GM19043 (cell line): Measurements from ENCODE around the gene DQX1.

Experiments
- ATAC-seq: cut with Tn5 transposase; IDR thresholded peaks from one replicate; pipeline ENCODE4 v1.9.1; 2021; ENCODE audit warnings: low read depth; ENCODE audit not compliant: unreplicated experiment

DQX1 gene

DNA sequence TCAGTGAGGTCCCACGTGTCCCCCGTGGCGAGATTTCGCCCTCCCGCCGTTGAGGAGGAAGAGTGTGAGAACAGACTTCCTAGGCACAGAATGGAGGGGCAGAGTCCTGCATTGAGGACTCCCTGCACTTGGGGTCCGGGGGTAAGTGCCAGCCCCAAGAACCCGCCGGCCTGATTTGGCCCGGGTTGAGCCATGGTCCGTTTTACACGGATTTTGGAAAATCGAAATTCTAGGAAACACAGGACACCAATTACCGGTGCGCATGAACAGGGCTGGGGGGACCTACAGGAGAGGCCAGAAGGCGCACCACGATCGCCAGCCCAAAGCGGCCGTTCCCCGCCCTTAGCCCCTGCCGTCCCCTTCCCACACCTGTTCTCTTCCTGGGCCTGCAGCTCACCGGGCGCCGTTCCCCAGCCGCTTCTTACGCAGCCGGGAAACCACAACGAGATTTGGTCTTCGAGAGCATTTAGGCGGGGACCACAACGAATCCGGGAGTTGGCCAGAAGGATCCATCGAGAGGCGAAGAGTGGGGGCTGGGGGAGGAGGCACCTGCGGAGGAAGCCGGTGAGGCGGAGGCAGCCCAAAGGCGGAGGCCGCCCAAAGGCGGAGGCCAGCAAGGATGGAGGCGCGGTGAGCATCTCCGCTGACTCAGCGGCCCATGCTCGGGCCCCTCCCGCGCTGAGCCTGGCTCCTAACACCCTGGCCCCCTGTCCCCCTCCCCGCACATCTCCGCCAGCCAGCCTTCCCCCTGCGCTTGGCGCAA, 12.2 kb downstream of the DQX1 start:
- ATAC-seq: no peak

DNA sequence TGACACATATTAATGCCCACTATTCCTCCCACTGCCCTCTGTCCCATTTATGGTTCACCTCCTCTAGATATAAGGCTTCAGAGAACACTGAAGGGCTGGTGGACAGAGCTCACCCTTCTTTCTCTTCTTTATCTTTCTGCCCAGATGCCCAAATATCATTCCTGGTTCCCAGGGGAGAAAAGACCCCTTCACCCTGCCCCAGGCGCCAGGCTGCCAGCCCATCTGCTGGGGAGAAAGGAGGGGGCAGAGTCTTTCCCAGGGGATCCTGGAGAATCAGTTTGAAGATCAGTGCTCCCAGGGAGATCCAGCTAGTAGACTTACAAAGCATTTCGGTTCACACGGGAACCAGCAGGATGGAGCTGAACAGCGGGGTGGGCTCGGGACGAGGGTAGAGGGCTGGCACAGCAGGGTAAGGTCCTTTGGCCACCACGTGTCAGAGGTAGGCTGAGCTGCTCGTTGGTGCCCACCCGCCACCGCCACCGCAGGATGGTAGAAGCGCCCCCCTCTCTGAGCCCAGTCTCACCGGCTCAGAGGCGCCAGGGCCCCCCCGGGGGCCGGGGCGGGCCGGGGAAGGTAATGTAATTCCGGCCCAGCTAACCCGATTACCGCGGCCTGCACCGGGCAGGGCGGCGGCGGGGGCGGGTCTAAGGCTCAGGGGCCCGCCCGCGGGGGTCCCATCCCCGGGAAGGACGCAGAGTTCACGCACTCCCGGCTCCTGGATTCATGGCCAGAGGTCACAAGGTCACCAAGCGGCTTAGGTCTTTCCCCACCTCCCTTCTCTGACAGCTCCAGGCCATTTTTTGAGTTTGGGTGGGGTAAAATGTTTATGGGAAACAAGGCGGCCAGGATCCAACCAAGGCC, 13.1 kb downstream of the DQX1 start:
- no peak for ATAC-seq

DNA sequence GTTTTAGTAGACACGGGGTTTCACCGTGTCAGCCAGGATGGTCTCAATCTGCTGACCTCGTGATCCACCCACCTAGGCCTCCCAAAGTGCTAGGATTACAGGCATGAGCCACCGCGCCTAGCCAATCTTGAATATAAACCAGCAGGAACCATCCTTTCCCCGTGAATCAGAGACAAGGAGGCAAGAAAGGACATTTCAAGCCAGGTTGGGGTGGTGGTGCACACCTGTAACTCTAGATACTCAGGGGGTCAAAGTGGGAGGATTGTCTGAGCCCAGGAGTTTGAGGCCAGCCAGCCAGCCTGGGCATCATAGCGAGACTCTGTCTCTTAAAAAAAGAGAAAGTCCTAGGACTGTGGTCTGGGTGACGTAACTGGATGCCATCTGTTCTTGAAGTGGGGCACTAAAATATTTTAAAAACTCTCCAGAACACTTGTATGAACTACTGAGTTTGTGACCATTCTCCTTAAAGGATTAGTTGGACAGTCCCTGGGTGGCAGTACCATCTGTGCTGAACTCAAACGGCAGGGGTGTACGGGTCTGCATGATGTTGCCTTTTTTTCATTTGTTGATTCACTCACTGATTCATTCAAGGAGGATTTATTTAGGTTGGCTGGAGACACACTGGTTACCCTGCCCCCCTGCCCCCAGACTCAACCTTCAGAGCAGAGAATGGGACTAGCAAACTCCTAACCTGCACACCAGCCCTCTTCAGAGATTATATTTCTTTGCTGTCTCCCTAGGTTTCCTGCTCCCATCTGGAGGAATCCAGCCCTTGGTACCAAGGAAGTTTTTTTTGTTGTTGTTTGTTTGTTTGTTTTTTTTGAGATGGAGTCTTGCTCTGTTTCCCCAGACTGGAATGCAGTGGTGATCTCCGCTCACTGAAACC, 14.7 kb downstream of the DQX1 start:
- no peak for ATAC-seq

DNA sequence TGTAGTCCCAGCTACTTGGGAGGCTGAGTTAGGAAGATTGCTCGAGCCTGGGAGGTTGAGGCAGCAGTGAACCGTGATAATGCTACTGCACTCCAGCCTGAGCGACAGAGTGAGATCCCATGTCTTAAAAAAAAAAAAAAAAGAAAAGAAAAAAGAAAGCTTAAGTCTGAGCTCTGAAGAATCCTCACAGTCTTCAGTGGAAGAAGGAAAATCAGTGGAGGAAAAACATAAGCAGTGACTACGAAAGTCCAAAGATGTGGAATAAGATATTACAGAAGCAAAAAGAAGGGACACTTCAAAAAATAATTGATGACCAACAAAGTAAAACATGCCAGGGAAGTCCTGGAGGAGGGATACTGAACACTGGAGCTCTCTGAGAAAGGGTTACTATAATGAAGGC, 15.8 kb downstream of the DQX1 start:
- ATAC-seq: no peak

DNA sequence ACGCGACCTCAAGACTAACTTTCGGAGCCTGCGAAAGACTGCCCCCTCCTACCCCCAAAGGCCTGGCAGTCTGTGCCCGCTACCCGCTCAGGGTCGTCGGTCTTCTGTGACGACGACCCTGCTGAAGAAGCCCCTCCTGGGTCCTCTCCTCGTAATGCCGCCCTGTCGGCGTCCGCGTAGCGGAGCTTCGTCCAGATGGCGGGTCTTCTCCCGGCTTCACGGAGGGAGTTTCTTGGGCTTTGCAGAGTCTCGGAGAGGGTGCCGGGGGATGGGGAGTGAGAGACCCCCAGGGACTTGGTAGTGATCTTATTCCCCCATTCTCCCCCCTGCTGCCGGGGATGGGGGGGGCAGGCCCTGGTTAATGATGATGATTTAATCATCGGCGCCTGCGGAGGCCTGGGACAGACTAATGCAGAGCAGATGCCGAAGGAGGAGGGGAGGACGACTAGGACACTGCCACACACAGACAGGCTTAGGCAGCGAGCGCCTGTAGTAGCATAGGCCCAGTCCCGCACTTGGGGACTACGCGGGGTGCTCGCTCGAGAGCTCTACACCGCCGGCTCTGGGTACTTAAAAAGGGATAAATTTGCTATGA, 18.0 kb downstream of the DQX1 start:
- ATAC-seq: peak; percentile 1

DNA sequence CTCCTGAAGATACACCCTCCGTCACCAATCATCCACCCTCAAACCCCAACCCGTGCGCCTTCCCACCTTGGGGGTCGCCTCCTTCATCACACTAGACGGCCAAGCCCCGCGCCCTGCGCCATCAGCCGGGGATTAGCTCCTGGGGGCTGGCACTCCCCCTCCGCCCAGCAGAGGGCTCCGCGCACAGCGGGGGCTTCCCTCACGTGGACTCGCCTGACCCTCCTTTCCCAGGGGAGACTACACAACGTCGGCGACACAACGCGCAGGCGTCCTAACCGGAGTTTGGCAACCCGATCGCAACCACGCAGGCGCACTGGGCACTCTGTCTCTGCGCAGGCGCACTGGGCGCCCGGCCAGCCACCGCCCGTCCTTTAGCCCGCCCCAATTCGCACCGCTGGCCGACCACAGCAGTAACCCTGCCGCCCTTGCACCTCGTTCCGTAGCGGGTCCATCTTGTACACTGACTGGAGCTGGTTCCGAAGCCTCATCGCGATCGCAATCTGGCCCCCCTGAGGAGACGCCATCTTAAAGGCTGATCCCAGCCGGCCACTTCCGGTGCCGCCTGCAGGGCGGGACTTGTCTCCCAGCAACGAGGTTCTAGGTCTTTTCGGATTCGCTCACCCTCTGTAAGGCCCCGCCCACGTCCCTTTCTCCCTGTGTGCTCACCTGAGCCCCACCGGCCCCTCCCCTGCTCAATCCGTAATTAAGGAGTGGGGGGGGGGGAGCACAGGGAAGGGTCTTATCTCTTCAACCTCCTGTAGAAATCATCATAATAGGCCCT, 18.7 kb downstream of the DQX1 start, which contains the start of gene PCGF1:
Gene PCGF1, minus strand, starts transcription at position 551 of the 781 bp plus-strand sequence. Its CDS starts 27 bp downstream, at position 524.
- ATAC-seq: peak; percentile 85

DNA sequence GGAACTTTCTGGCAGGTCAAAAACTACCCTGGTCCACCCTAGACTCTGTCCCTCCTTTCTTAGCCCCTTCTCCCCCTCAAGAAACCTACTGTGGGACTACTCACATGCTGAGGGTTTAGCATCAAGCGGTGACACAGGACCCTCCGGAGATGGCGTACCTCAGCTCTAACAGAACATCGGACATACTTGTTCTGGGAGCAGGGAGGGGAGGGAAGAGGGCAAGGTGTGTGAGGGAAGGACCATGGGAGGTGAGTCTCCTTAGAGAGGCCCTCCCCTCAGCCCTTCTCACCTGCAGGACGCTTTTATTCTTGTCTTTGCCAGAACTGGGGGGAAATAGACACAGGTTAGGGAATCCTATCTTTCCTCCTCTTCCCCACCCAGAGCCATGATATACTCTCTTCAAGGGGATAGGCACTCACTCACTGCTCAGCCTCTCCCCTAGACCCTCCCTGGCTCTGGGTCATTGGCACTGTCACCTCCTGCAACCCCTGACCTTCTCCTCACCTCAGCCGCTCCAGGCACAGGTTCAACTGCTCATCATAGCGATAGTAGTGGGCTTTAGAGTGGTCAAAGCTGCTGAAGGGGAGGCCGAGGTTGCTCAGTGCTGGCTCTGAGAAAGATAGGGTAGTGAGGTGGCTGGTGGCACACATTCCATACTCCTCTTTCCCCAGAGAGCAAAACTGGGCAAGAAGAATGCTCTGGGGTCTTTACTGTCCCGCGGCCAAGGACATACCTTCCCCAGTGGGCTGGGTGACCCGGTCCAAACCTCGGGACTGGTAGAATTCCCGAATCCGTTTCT, 20.4 kb downstream of the DQX1 start:
- no peak for ATAC-seq

DNA sequence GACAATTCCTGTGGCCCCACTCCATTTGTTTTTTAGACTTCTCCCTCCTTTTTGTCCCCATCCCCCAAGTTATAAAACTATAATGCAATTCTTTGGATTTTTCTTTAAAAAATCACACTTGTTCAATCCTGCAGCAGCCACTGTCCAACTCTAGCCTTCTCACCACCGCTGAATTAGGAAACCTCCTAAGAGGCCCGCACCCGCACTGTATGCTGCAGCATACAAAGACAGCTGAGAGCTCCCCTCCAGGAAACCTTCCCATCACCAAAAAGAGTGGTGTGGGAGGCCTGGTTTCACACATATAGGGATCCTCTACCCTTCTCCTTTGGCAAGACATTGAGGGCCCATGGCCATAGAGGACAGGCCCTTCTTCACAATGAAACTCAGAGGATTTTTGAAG, 21.4 kb downstream of the DQX1 start:
- no peak for ATAC-seq

DNA sequence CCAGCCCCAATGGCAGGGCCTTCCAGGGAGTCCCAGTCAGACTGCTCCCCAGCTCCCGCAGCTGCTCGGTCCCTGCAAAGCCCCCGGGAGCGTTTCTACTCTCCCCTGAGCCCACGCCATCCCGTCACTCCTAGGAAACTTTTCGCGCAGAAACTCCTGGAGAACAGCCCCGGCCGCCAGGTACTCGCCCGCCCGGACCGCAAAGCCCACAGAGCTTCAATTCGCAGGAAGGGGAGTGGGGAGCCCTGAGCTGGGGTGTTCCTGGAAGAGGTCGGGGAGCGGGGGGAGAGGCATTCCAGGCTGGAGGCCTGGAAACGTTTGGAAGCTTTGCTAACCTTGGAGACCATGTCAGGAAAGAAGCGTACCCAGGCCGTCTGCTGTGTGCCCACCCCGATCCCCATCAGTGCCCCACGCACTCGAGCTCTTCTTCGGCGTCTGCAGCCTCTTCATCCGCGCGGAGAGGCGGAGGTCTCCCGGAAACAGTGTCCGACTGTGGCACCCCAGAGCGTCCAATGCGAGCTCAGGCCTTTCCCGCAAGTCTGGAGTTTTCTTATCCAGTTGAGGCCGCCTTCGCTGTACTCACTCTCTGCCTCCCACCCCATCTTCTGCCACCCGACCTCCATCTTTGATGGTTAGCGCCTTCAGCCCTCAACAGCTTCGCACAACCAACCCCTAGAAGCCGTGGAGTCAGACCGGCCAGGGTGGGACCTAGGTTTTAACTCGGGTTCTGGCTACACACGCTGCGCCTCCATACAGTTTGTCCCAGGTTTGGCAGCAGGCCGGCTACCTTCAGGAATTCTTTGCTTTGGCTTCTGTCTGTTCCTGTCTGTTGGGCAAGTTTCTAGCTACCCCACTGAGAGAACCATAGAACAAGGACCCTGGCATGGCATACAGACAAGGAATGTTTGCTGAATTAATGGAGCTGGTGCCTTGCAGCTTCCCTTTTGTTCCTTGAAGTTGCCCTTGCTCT, 22.2 kb downstream of the DQX1 start:
- ATAC-seq: no peak

DNA sequence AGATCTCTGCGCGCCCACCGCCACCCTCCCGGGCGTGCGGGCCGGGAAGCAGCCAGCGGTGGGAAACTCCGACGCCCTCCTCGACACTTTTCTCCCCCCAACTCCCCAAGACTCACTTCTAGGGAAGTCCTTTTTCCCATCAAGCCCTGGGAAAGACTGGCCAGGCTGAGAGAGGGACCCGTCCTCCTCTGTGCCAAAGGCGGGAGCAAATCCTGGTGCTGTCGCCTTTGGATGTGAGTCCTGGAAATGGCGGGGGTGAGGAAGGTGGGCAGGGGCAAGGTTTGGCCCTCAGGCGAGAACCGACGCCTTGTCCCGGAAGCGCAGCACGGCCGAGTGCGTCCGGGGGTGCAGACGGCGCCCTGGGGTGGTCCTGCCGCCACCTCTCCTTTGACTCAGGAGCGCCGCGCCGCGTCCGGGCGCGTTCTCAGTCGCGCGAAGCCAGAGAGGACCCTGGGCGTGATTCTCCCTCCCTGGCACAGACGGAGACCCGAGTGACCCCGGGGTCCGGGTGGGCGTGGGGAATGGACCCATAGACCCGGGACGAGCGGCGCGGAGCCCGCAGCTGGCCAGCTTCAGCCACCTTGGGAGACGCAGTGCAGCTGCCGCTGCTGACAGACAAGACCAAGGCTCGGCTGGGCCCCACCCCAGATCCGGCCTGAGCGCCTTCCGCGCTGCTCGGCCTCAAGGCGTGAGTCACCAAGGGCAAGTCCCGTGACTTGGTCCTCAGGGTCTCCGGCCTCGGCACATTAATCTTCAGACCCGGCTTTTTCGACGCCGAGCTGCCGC, 23.1 kb downstream of the DQX1 start:
- peak; percentile 32 for ATAC-seq

DNA sequence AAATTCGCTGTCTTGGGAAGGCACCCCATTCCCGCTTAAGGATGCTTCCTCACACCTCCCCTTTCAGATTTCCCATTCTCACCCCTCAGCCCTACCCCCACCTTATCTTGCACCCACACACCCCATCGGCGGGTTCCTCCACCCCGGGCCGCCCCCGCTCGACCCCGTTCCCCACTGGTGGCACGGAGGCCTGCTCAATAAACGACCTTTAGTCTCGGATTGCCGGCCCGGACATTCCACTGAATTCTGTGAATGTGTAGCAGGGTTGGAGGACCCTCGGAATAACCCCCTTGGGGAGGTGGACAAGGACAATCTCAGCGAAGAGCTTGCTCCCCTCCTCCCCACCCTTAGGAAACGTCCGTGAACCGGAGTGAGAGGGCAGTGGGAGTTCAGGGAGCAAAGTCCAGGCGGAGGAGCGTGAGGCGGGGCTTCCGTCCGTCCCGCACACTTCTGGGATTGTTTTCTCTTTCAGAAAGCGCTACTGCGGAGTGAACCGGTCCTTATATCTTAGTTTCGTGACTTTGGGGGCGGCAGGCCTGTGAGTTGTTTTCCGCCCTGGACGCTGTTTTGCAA, 23.8 kb downstream of the DQX1 start:
- no peak for ATAC-seq

DNA sequence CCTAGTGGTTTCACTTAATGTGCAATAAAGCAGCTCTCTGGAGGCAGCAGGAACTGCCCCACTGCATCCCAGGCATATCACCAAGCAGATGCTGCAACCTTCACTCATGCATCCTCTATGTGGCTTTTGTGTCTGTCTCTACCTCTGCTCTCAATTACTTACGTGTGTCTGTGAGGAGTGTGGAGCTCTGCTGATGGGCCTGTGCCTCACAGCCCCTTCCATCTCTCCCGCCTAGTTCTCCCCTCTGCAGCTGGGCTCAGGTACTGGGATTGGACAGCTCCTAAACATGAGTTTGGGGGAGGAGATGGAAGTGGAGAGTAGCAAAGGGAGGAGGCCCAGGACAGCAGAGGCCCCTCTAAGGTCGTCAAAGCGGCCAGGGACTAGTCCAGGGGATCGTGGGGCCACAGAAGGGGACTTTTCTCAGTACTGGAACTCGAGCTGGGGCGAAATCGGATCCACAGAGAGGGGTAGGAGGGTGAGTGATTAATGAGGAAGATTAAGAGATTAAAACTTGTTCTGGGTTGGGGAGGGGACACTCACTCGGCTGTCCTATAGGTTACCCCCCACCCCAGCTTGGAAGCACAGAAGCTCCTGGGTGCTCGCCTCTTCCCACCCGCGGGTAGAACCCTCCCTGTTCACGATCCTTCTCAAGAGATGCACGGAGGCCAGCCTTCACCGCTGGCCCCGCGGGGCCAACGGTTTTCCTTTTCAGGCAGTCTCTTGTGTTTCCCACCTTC, 24.5 kb downstream of the DQX1 start:
- ATAC-seq: no peak

DNA sequence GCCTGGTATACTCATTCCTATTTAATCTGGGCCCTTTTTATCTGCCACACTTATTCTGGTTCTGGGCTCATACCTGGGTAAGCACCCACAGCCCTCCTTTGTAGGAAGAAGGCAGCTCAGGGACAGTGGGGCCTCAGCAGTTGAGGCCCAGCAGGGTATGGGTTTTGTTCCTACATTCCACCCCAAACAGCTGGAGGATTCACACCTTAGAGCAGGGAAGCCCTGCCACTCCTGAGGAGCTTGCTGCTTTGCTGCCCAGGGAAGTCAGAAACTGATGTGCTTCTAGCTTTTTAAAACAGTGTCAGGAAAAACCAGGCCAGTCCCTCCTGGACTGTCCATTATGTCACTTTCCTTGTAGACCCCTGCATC, 25.5 kb downstream of the DQX1 start:
- ATAC-seq: no peak

DNA sequence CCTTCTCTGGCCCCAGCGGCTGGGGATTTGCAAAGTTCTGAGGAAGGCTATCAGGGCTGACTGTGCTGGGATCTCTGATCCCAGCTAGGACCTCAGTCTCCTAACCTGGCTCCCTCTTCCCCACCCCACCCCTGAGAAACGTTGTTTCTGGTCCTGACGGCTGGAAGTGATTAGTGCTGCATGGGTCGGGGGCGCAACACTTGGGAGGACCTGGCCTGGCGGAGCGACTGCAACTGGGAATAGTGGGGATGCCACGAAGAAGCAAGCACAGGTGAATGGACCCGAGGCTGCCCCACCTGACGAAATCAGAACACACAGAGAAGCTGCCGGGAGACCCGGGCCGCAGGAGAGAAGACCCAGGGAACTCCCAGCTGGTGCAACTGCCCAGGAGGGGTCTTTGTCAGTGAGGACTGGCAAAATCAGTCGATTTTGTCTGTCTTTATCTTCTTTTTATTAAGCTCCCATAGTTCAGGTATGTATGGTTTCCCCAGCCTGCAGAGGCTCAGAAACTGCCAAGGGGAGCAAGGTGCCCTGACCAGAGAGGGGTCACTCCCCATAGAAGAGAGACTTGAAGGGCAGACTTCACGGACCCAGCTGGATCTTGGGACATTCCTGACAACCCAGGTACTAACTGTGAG, 26.0 kb downstream of the DQX1 start:
- no peak for ATAC-seq

DNA sequence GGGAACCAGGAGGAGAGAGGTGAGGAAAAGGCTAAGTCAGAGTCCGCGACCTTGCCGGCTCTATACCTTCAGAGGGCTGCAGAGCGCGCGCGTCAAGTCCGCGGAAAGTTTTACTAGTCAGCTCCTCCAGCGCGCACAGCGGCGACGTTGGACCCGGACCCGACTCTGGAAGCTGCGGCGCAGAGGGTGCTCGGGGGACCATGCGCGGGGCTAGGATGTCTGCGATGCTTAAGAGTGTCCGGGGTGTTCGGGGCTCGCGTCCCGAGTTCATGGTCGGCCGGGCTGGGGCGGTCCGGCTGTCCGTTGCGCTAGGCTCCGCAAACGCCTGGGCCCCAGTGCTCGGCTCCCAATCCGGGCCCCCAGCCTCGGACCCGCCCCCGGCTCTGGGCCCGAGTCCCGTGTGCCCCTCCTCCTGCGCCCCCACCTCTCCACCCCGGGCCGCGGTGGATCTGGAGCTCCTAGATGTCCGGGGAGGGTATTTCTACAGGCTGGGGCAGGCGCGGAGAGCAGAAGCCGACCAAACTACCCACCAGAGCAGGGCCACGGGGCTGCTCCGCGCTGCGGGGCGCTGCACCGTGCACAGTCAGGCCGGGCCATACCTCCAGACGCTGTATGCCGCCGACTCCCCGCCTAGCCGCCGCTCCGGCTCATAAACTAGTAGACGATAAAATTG, 26.6 kb downstream of the DQX1 start, which contains the start of gene LBX2:
Gene LBX2, minus strand, starts transcription at position 337 of the 673 bp plus-strand sequence. Its CDS starts 66 bp downstream, at position 271.
- ATAC-seq: no peak
